ENCODE measurements around the gene SUGCT. TPM values are rescaled to one million over a fixed set of nuclear protein-coding genes. Genes with fewer than 3 reads are reported as not detected.

Gene SUGCT
- total RNA-seq, 3 donors from 2014 or later = 7.6 to 19.1 (median 10.1) TPM

- Histone ChIP-seq H3K4me3 (no peak overlapping the region), H3K9me3 (no peaks in the 10 kb centered on the region), H3K4me1 (ENCODE audit: low read depth) (no peaks in the 10 kb centered on the region), H3K36me3 (ENCODE audit: low read depth) (no peaks in the 10 kb centered on the region)
- ATAC-seq (no peak), DNase-seq (no peak)
- no peak for TF ChIP-seq CTCF (IDR thresholded peaks at IDR 0.05)
- intact Hi-C loops (cut with DNase I, micrococcal nuclease) = no loop called here
These were observed 364.2 kb downstream of the SUGCT start for GRCh38 chr7:40498924-40499510.

GRCh38 chr7:40499718-40500117, 364.9 kb downstream of the SUGCT start:
- no peak for DNase-seq
- H3K4me3 ChIP-seq = no peak overlapping the region
- intact Hi-C loops (cut with DNase I, micrococcal nuclease) = no loop called here
- ATAC-seq = no peak
- H3K9me3 ChIP-seq = no peaks in the 10 kb centered on the region
- no peak for TF ChIP-seq CTCF (IDR thresholded peaks at IDR 0.05)
- no peaks in the 10 kb centered on the region for H3K4me1 ChIP-seq (ENCODE audit: low read depth)
- no peaks in the 10 kb centered on the region for H3K36me3 ChIP-seq (ENCODE audit: low read depth)

- no peak for TF ChIP-seq CTCF (IDR thresholded peaks at IDR 0.05)
- H3K36me3 ChIP-seq (ENCODE audit: low read depth) = no peaks in the 10 kb centered on the region
- H3K4me1 ChIP-seq (ENCODE audit: low read depth) = no peaks in the 10 kb centered on the region
- intact Hi-C loops (cut with DNase I, micrococcal nuclease) = no loop called here
- no peak overlapping the region for H3K4me3 ChIP-seq
- no peaks in the 10 kb centered on the region for H3K9me3 ChIP-seq
- ATAC-seq (no peak), DNase-seq (no peak)
These were observed 365.4 kb downstream of the SUGCT start for GRCh38 chr7:40500219-40500618.

GRCh38 chr7:40502359-40502758, 367.6 kb downstream of the SUGCT start:
- H3K36me3 ChIP-seq (ENCODE audit: low read depth) = no peaks in the 10 kb centered on the region
- ATAC-seq (no peak), DNase-seq (no peak)
- H3K4me1 ChIP-seq (ENCODE audit: low read depth) = no peaks in the 10 kb centered on the region
- no peak for TF ChIP-seq CTCF (IDR thresholded peaks at IDR 0.05)
- intact Hi-C loops (cut with DNase I, micrococcal nuclease) = no loop called here
- no peaks in the 10 kb centered on the region for H3K9me3 ChIP-seq
- no peak overlapping the region for H3K4me3 ChIP-seq

- no peaks in the 10 kb centered on the region for H3K9me3 ChIP-seq
- no peaks in the 10 kb centered on the region for H3K36me3 ChIP-seq (ENCODE audit: low read depth)
- DNase-seq (no peak), ATAC-seq (no peak)
- H3K4me3 ChIP-seq = no peak overlapping the region
- H3K4me1 ChIP-seq (ENCODE audit: low read depth) = no peaks in the 10 kb centered on the region
- intact Hi-C loops (cut with DNase I, micrococcal nuclease) = no loop called here
- no peak for TF ChIP-seq CTCF (IDR thresholded peaks at IDR 0.05)
These were observed 371.4 kb downstream of the SUGCT start for GRCh38 chr7:40506158-40506557.

GRCh38 chr7:40507166-40507565, 372.4 kb downstream of the SUGCT start:
- Histone ChIP-seq H3K9me3 (no peaks in the 10 kb centered on the region), H3K4me3 (no peak overlapping the region), H3K4me1 (ENCODE audit: low read depth) (no peaks in the 10 kb centered on the region), H3K36me3 (ENCODE audit: low read depth) (no peaks in the 10 kb centered on the region)
- no peak for DNase-seq
- TF ChIP-seq CTCF (IDR thresholded peaks at IDR 0.05) = no peak
- intact Hi-C loops (cut with DNase I, micrococcal nuclease) = no loop called here
- no peak for ATAC-seq
